HEK293T (cell line): Measurements from ENCODE around the gene NKAPD1.
"Not testable (repeated sequence)": the region's sequence is repeated elsewhere in the genome, so short reads cannot be mapped to it uniquely, and the experiment has no call there.

ENCODE experiments used
- CTCF ChIA-PET: fragments of 350-600 bp; formaldehyde crosslinking; extraction: SDS; loops from one replicate; lab custom pipeline; 2021; ENCODE audit warnings: antibody characterized with exemption, inconsistent platforms; lab: Yijun Ruan, JAX
- POLR2A ChIA-PET: fragments of 350-600 bp; formaldehyde crosslinking; extraction: SDS; loops from one replicate; lab custom pipeline; 2020; ENCODE audit warnings: antibody characterized with exemption, inconsistent platforms; lab: Yijun Ruan, JAX
- DNase-seq: peaks from one replicate; pipeline ENCODE4 v3.0.0; 2012; ENCODE audit warnings: mixed read lengths; ENCODE audit errors: extremely low spot score
- ARNT ChIP-seq: fragments of 450-650 bp; IDR thresholded peaks from 2 replicates; pipeline ENCODE4 v1.6.1; 2017; ENCODE audit warnings: mild to moderate bottlenecking
- BHLHE40 ChIP-seq: fragments of 450-650 bp; IDR thresholded peaks from 2 replicates; pipeline ENCODE4 v1.6.1; 2016; ENCODE audit warnings: mild to moderate bottlenecking, moderate library complexity, borderline replicate concordance
- CTBP1 ChIP-seq: fragments of 450-650 bp; IDR thresholded peaks from 2 replicates; pipeline ENCODE4 v1.6.1; 2016; ENCODE audit warnings: borderline replicate concordance
- ELF4 ChIP-seq: fragments of 450-650 bp; IDR thresholded peaks from 2 replicates; pipeline ENCODE4 v1.6.1; 2017; ENCODE audit warnings: antibody characterized with exemption
- FOXA1 ChIP-seq: fragments of 450-650 bp; IDR thresholded peaks from 2 replicates; pipeline ENCODE4 v1.6.1; 2016; ENCODE audit warnings: mild to moderate bottlenecking
- FOXK2 ChIP-seq: fragments of 450-650 bp; IDR thresholded peaks from 2 replicates; pipeline ENCODE4 v1.6.1; 2016; ENCODE audit warnings: mild to moderate bottlenecking
- FOXM1 ChIP-seq: fragments of 450-650 bp; IDR thresholded peaks from 2 replicates; pipeline ENCODE4 v1.6.1; 2017; ENCODE audit warnings: mild to moderate bottlenecking, borderline replicate concordance
- HDGF ChIP-seq: fragments of 450-650 bp; IDR thresholded peaks from 2 replicates; pipeline ENCODE4 v1.6.1; 2017; ENCODE audit warnings: antibody characterized with exemption, borderline replicate concordance
- L3MBTL2 ChIP-seq: fragments of 450-650 bp; conservative IDR thresholded peaks from 2 replicates; pipeline ENCODE4 v1.6.1; 2016; ENCODE audit warnings: mild to moderate bottlenecking
- LEF1 ChIP-seq: fragments of 450-650 bp; IDR thresholded peaks from 2 replicates; pipeline ENCODE4 v1.6.1; 2017; ENCODE audit warnings: mild to moderate bottlenecking, borderline replicate concordance
- NFRKB ChIP-seq: fragments of 450-650 bp; IDR thresholded peaks from 2 replicates; pipeline ENCODE4 v1.6.1; 2016; ENCODE audit warnings: mild to moderate bottlenecking, moderate library complexity
- PKNOX1 ChIP-seq: fragments of 450-650 bp; IDR thresholded peaks from 2 replicates; pipeline ENCODE4 v1.6.1; 2016
- SP1 ChIP-seq: fragments of 450-650 bp; IDR thresholded peaks from 2 replicates; pipeline ENCODE4 v1.6.1; 2017
- SUZ12 ChIP-seq: fragments of 450-650 bp; IDR thresholded peaks from 2 replicates; pipeline ENCODE4 v1.6.1; 2016; ENCODE audit warnings: mild to moderate bottlenecking
- TARDBP ChIP-seq: fragments of 450-650 bp; IDR thresholded peaks from 2 replicates; pipeline ENCODE4 v1.6.1; 2016
- ZNF384 ChIP-seq: fragments of 450-650 bp; IDR thresholded peaks from 2 replicates; pipeline ENCODE4 v1.6.1; 2016

NKAPD1 gene

DNA sequence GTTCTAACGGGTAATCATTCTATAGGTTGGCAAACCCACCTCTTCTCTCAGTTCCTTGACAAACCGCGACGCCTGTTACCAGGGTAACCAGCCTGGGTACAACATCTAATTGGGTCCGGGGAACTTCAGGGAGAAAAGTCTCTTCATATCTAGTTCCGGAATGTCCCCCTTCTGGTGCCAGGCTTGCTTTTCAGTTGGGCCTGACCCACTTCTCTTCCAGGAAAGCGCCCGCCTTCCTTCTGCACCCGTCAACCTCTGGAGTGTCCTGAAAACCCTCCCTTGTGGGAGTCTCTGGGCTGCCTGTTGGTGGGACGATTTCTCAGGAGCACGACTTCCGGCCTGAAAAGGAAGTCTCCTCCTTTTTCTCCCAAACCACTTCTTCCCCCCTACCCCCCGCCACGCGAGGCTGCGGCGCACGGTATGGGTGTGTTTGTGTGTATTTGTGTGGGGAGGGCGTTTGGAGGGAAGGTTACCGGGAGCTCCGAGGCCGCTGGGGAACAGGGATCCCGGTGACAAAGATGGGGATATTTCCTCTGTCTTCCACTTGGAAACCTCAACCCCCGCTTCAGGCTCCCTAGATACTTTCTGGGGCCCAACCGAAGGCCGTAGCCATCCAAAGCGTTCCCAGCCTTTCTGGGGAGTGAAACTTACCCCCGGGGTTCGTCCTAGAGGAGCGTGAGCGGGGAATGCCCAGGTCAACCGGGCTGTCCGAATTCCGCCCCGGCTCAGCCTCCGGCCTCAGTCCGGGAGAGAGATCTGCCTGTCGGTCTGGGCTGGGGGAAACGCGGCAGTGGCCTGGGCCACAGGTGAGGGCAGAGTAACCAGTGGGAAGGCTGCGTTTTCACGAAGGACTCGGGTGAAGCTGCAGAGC, at the start of gene NKAPD1, which contains the start of gene PIH1D2:
NKAPD1 (plus strand) TSS at position 359 of the 871 bp plus-strand sequence. CDS start 1,276 bp downstream, outside the sequence.
PIH1D2 (minus strand) TSS at position 77 of the 871 bp plus-strand sequence. CDS start 843 bp downstream, outside the sequence.
- no peak for TF ChIP-seq ARNT
- no peak; the same call in none of the 2 replicates for TF ChIP-seq L3MBTL2
- TF ChIP-seq PKNOX1 = peak; percentile 63
- no peak for TF ChIP-seq ZNF384
- TF ChIP-seq CTBP1 = peak; percentile 92
- TF ChIP-seq TARDBP = no peak
- no peak for TF ChIP-seq NFRKB
- no peak for TF ChIP-seq HDGF
- 0 out of 2 replicates have a peak, but pooled peaks have one; percentile 18 for TF ChIP-seq ELF4
- ChIA-PET POLR2A (interaction anchor here (0.7 kb wide), 1 partner anchor 17 kb away, joined by 3 read pairs; no protein-coding TSS in a partner anchor), CTCF (interaction anchor here (0.6 kb wide), 1 partner anchor 45 kb away, joined by 3 read pairs; no protein-coding TSS in a partner anchor)
- peak; percentile 80 for DNase-seq

- ChIA-PET CTCF (interaction anchor here (0.6 to 1.5 kb wide), 2 partner anchors 44 to 250 kb away, joined by 3 read pairs; no protein-coding TSS in a partner anchor), POLR2A (interaction anchor here (0.7 to 2.1 kb wide), 7 partner anchors 62 to 155 kb away, joined by 3 to 10 read pairs (median 4); partner anchors contain the start of genes ALG9, SDHD and TIMM8B)
- DNase-seq = peak; percentile 87
- TF ChIP-seq BHLHE40 (no peak), ZNF384 (no peak), NFRKB (no peak), PKNOX1 (no peak), LEF1 (no peak), FOXM1 (no peak), FOXA1 (no peak), HDGF (no peak), FOXK2 (no peak), CTBP1 (0 out of 2 replicates have a peak, but pooled peaks have one; percentile 5), SUZ12 (no peak), ELF4 (no peak), ARNT (no peak), TARDBP (no peak), SP1 (no peak), L3MBTL2 (peak; percentile 98)
Observed at GRCh38 chr11:112024773-112025678, 49.1 kb upstream of the NKAPD1 start, which contains the start of gene DLAT. Gene DLAT (plus strand): TSS chr11:112025408. CDS start chr11:112025473, 65 bp downstream.

- ChIA-PET POLR2A (interaction anchor here (2.1 kb wide), 1 partner anchor 99 kb away, joined by 10 read pairs; no protein-coding TSS in a partner anchor), CTCF (interaction anchor here (1.5 kb wide), 1 partner anchor 44 kb away, joined by 3 read pairs; no protein-coding TSS in a partner anchor)
- TF ChIP-seq CTBP1 (no peak), SP1 (no peak), ELF4 (no peak), FOXM1 (no peak), FOXK2 (no peak), ARNT (no peak)
- DNase-seq = no peak
Observed at GRCh38 chr11:112025707-112026106, 48.4 kb upstream of the NKAPD1 start.

GRCh38 chr11:112026784-112027410, 47.2 kb upstream of the NKAPD1 start:
- CTCF ChIA-PET, DNase-seq, POLR2A ChIA-PET: not testable (repeated sequence)

DNA sequence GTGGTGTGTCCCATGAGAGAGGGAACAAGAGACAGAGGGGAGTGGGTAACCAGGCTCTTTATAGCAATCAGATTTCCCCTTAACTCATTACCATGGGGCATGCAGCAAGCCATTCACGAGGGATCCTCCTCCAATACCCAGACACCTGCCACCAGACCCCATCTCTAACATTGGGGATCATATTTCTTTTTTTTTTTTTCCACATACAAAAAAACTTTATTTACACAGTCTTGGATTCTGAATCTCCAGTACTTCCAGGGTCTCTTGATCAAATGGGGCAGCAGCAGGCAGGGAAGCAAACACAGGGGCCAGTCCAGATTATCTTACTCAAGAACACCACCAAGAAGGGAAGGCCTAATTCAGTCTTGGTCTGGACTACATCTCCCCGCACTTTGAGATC, 44.6 kb upstream of the NKAPD1 start:
- no peak for DNase-seq
- CTCF ChIA-PET = interaction anchor here (0.6 kb wide), 1 partner anchor 45 kb away, joined by 3 read pairs; no protein-coding TSS in a partner anchor
- POLR2A ChIA-PET = no interaction called here
- TF ChIP-seq ZNF384 = peak; percentile 40
- TF ChIP-seq FOXK2 = no peak

GRCh38 chr11:112033902-112034301, 40.2 kb upstream of the NKAPD1 start:
- ChIA-PET CTCF (no interaction called here), POLR2A (no interaction called here)
- no peak for DNase-seq
- TF ChIP-seq BHLHE40 = no peak
- TF ChIP-seq L3MBTL2 = no peak
- TF ChIP-seq FOXK2 = no peak
- TF ChIP-seq TARDBP = no peak
- no peak for TF ChIP-seq HDGF
- TF ChIP-seq ZNF384 = no peak
- no peak for TF ChIP-seq CTBP1
